Osteoblast (primary cell): ENCODE measurements around the gene COBLL1. TPM values are rescaled to one million over a fixed set of nuclear protein-coding genes. Genes with fewer than 3 reads are reported as not detected.

ENCODE experiments used
- DNase-seq: peaks from one replicate; pipeline ENCODE4 v3.0.0; 2011; ENCODE audit warnings: low spot score, mixed read lengths; ENCODE audit not compliant: insufficient read length; ENCODE audit errors: missing footprints
- H2AFZ ChIP-seq: 2 replicates; pipeline ENCODE4 v1.6.0; 2011; ENCODE audit warnings: mild to moderate bottlenecking, low read length
- H3K27ac ChIP-seq: 2 replicates; pipeline ENCODE4 v1.5.1; 2011; ENCODE audit warnings: mild to moderate bottlenecking, low read depth, low read length, moderate library complexity
- H3K27me3 ChIP-seq: 2 replicates; pipeline ENCODE4 v1.6.0; 2012; ENCODE audit warnings: mild to moderate bottlenecking, control low read depth, inconsistent platforms, low read length, moderate library complexity; ENCODE audit not compliant: insufficient read depth
- H3K36me3 ChIP-seq: 2 replicates; pipeline ENCODE4 v1.5.1; 2011; ENCODE audit warnings: mild to moderate bottlenecking, low read length, control low read depth, moderate library complexity; ENCODE audit not compliant: insufficient read depth
- H3K4me1 ChIP-seq: 2 replicates; pipeline ENCODE4 v1.5.1; 2011; ENCODE audit warnings: mild to moderate bottlenecking, low read length, control low read depth, moderate library complexity; ENCODE audit not compliant: insufficient read depth
- H3K4me2 ChIP-seq: 2 replicates; pipeline ENCODE4 v1.6.0; 2011; ENCODE audit warnings: mild to moderate bottlenecking, low read length; ENCODE audit not compliant: insufficient read depth
- H3K4me3 ChIP-seq: fragments of 200-600 bp; sonication (generic); 3 replicates; pipeline ENCODE4 v1.5.1; 2012; ENCODE audit warnings: mild to moderate bottlenecking, low read length, inconsistent platforms; ENCODE audit not compliant: insufficient read depth
- H3K79me2 ChIP-seq: 2 replicates; pipeline ENCODE4 v1.6.0; 2012; ENCODE audit warnings: mild to moderate bottlenecking, low read length, control low read depth, inconsistent platforms; ENCODE audit not compliant: insufficient read depth
- H3K9me3 ChIP-seq: 2 replicates; pipeline ENCODE4 v1.5.1; 2011; ENCODE audit warnings: low read depth, low read length, control low read depth
- H4K20me1 ChIP-seq: 2 replicates; pipeline ENCODE4 v1.6.0; 2012; ENCODE audit warnings: mild to moderate bottlenecking, low read length, control low read depth; ENCODE audit not compliant: insufficient read depth
- CTCF ChIP-seq: IDR thresholded peaks from 2 replicates; pipeline ENCODE4 v1.5.1; 2011; ENCODE audit warnings: mild to moderate bottlenecking, low read depth, low read length, moderate library complexity; ENCODE audit errors: extremely low read depth
- total RNA-seq: library from RNA; depleted of rRNA; stranded (reverse); fragments of >200 nt; gene quantifications from 2 replicates; pipeline ENCODE4 v1.2.3, GENCODE V29; 2012

COBLL1 gene
- total RNA-seq, 1 donor, result 10.9 TPM

GRCh38 chr2:164816900-164817299 is 24.7 kb downstream of the COBLL1 start:
- no peaks in the 10 kb centered on the region for H3K36me3 ChIP-seq
- H3K27me3 ChIP-seq, result no peaks in the 10 kb centered on the region
- H3K79me2 ChIP-seq, result no peaks in the 10 kb centered on the region
- H3K27ac ChIP-seq, result no peak overlapping the region
- H3K4me2 ChIP-seq, result no peak overlapping the region
- no peak for DNase-seq
- no peak overlapping the region for H3K4me3 ChIP-seq
- no peak for TF ChIP-seq CTCF
- H3K4me1 ChIP-seq, result no peaks in the 10 kb centered on the region
- no peak overlapping the region for H2AFZ ChIP-seq
- H4K20me1 ChIP-seq, result no peaks in the 10 kb centered on the region
- no peaks in the 10 kb centered on the region for H3K9me3 ChIP-seq

- H3K9me3 ChIP-seq, result no peaks in the 10 kb centered on the region
- H3K4me2 ChIP-seq, result no peak overlapping the region
- H3K36me3 ChIP-seq, result no peaks in the 10 kb centered on the region
- H4K20me1 ChIP-seq, result no peaks in the 10 kb centered on the region
- no peak overlapping the region for H3K4me3 ChIP-seq
- TF ChIP-seq CTCF, result no peak
- no peaks in the 10 kb centered on the region for H3K27me3 ChIP-seq
- no peak overlapping the region for H2AFZ ChIP-seq
- no peaks in the 10 kb centered on the region for H3K79me2 ChIP-seq
- no peak overlapping the region for H3K27ac ChIP-seq
- DNase-seq, result no peak
- H3K4me1 ChIP-seq, result no peaks in the 10 kb centered on the region
Observed at GRCh38 chr2:164816046-164816445, 25.6 kb downstream of the COBLL1 start.

- no peak overlapping the region for H3K4me2 ChIP-seq
- no peaks in the 10 kb centered on the region for H3K9me3 ChIP-seq
- no peak for TF ChIP-seq CTCF
- H3K4me1 ChIP-seq, result no peaks in the 10 kb centered on the region
- H4K20me1 ChIP-seq, result no peaks in the 10 kb centered on the region
- H3K36me3 ChIP-seq, result no peaks in the 10 kb centered on the region
- DNase-seq, result no peak
- no peak overlapping the region for H2AFZ ChIP-seq
- H3K27ac ChIP-seq, result no peak overlapping the region
- H3K4me3 ChIP-seq, result no peak overlapping the region
- no peaks in the 10 kb centered on the region for H3K79me2 ChIP-seq
- no peaks in the 10 kb centered on the region for H3K27me3 ChIP-seq
Observed at GRCh38 chr2:164815071-164815793, 26.4 kb downstream of the COBLL1 start.

- Histone ChIP-seq H3K9me3 (no peaks in the 10 kb centered on the region), H4K20me1 (no peaks in the 10 kb centered on the region), H3K79me2 (no peaks in the 10 kb centered on the region), H2AFZ (no peak overlapping the region), H3K27me3 (no peaks in the 10 kb centered on the region), H3K4me2 (no peak overlapping the region), H3K36me3 (no peaks in the 10 kb centered on the region), H3K4me3 (no peak overlapping the region), H3K4me1 (peaks cover 3% of the 10 kb centered on the region), H3K27ac (no peak overlapping the region)
- no peak for DNase-seq
- TF ChIP-seq CTCF, result no peak
Observed at GRCh38 chr2:164813535-164813934, 28.1 kb downstream of the COBLL1 start.
